K562 (cell line): ENCODE results near the gene PCDHGA8. TPM values are rescaled to one million over a fixed set of nuclear protein-coding genes. Genes with fewer than 3 reads are reported as not detected.

Experiments
- BDP1 ChIP-seq: IDR thresholded peaks from 3 replicates; pipeline ENCODE4 v1.6.1; 2011; ENCODE audit not compliant: insufficient read length, insufficient read depth
- C11orf30 ChIP-seq: fragments of 450-650 bp; IDR thresholded peaks from 2 replicates; pipeline ENCODE4 v1.6.1; 2016; ENCODE audit warnings: low read depth, mild to moderate bottlenecking
- HDAC1 ChIP-seq, 2 experiments: fragments of 450-650 bp; IDR thresholded peaks; 2 replicates each; pipeline ENCODE4 v1.6.1; 2016 to 2017; ENCODE audit warnings: inconsistent platforms in 1 of 2, mild to moderate bottlenecking in 1 of 2, moderate library complexity in 1 of 2
- L3MBTL2 ChIP-seq: fragments of 450-650 bp; IDR thresholded peaks from 2 replicates; pipeline ENCODE4 v1.6.1; 2016; ENCODE audit warnings: mild to moderate bottlenecking, moderate library complexity
- NUFIP1 ChIP-seq: fragments of 450-650 bp; IDR thresholded peaks from 2 replicates; pipeline ENCODE4 v1.6.1; 2018; ENCODE audit not compliant: partially characterized antibody
- RBFOX2 ChIP-seq: fragments of 200-400 bp; formaldehyde crosslinking; IDR thresholded peaks from 2 replicates; pipeline ENCODE4 v1.6.1; 2017; ENCODE audit warnings: low read depth, mild to moderate bottlenecking, low read length, moderate library complexity
- RBM14 ChIP-seq: fragments of 200-400 bp; formaldehyde crosslinking; IDR thresholded peaks from 2 replicates; pipeline ENCODE4 v1.6.1; 2018; ENCODE audit warnings: low read depth, mild to moderate bottlenecking, low read length, moderate library complexity, borderline replicate concordance; ENCODE audit not compliant: insufficient read depth
- SAFB2 ChIP-seq: fragments of 200-400 bp; formaldehyde crosslinking; IDR thresholded peaks from 2 replicates; pipeline ENCODE4 v1.6.1; 2018; ENCODE audit warnings: borderline replicate concordance, low read length, low read depth, moderate library complexity; ENCODE audit not compliant: severe bottlenecking
- THRAP3 ChIP-seq: fragments of 450-650 bp; IDR thresholded peaks from 2 replicates; pipeline ENCODE4 v1.6.1; 2016; ENCODE audit warnings: mild to moderate bottlenecking, inconsistent platforms, borderline replicate concordance
- YY1 ChIP-seq, 3 experiments: IDR thresholded peaks; 2 replicates each; pipeline ENCODE4 v1.6.1; 2011; ENCODE audit warnings: low read length in 2 of 3, mild to moderate bottlenecking in 2 of 3, moderate library complexity in 2 of 3, borderline replicate concordance in 1 of 3, control low read depth in 1 of 3, low read depth in 1 of 3; ENCODE audit not compliant: insufficient read depth in 3 of 3, insufficient replicate concordance in 2 of 3, control insufficient read depth in 1 of 3, insufficient read length in 1 of 3; ENCODE audit errors: extremely low read depth in 1 of 3
- ZNF408 ChIP-seq: fragments of 250-450 bp; sonication (Bioruptor Pico); IDR thresholded peaks from 2 replicates; pipeline ENCODE4 v1.4.0; 2020; ENCODE audit warnings: low read depth, mild to moderate bottlenecking, moderate library complexity
- ZNF780A ChIP-seq: fragments of 250-450 bp; sonication (Bioruptor Pico); IDR thresholded peaks from 2 replicates; pipeline ENCODE4 v1.5.0; 2021; ENCODE audit warnings: mild to moderate bottlenecking
- polyA plus RNA-seq, 8 experiments: library from polyadenylated mRNA; depleted of rRNA in 4 of 8; stranded (reverse) in 5 of 8; unstranded in 3 of 8; fragments of >200 nt; fragmentation: Nextera tagmentation in 2 of 8; fragmentation: Illumina TruSeq in 1 of 8; extraction: Ambion mirVana in 2 of 8; extraction: Trizol in 1 of 8; gene quantifications; 2 replicates each; pipeline versions ENCODE4 v1.2.1 to v1.2.3, GENCODE V29; 2011 to 2014; ENCODE audit warnings: inconsistent platforms in 1 of 8, missing spikeins in 1 of 8
- total RNA-seq, 7 experiments: library from RNA; depleted of rRNA in 6 of 7; stranded (reverse); fragments of >200 nt in 6 of 7; fragmentation: Illumina TruSeq in 2 of 7; extraction: Trizol in 2 of 7; gene quantifications; 2 replicates each; pipeline versions ENCODE4 v1.2.1 to v1.2.3, GENCODE V29; 2011 to 2021; ENCODE audit warnings: low replicate concordance in 1 of 7
- TF ChIP-seq, protein P1 (sequence below): fragments of 450-650 bp; IDR thresholded peaks from 2 replicates; pipeline ENCODE4 v1.6.1; 2018; ENCODE audit not compliant: partially characterized antibody
- TF ChIP-seq, protein P2 (sequence below), 2 experiments: IDR thresholded peaks; 2 replicates each; pipeline ENCODE4 v1.6.1; 2011; ENCODE audit warnings: borderline replicate concordance in 1 of 2, control low read depth in 1 of 2, low read depth in 1 of 2, low read length in 1 of 2, mild to moderate bottlenecking in 1 of 2, mixed read lengths in 1 of 2, moderate library complexity in 1 of 2; ENCODE audit not compliant: insufficient read depth in 1 of 2, insufficient read length in 1 of 2, poor library complexity in 1 of 2, severe bottlenecking in 1 of 2; ENCODE audit errors: extremely low read depth in 1 of 2
- TF ChIP-seq, protein P3 (sequence below), 3 experiments: IDR thresholded peaks in 2 of 3; conservative IDR thresholded peaks in 1 of 3; 2 replicates each; pipeline ENCODE4 v1.5.1; 2011 to 2012; ENCODE audit warnings: low read length in 3 of 3, mild to moderate bottlenecking in 3 of 3, control low read depth in 2 of 3, improper control_type of control experiment in 1 of 3, inconsistent platforms in 1 of 3, low read depth in 1 of 3, mixed read lengths in 1 of 3, moderate library complexity in 1 of 3; ENCODE audit not compliant: insufficient read depth in 2 of 3
- TF ChIP-seq, protein P4 (sequence below): fragments of 450-650 bp; IDR thresholded peaks from 2 replicates; pipeline ENCODE4 v1.7.1; 2018; ENCODE audit warnings: mild to moderate bottlenecking, low read depth; ENCODE audit not compliant: partially characterized antibody

The PCDHGA8 gene
- total and polyA plus RNA-seq, 9 of the 15 experiments (the other 6 are each of a cell fraction or from before 2014, with no cell fraction given) = 0.04 to 0.11 (median 0.07) TPM; not detected in 2

- TF ChIP-seq RBFOX2 = 0 out of 2 replicates have a peak, but pooled peaks have one; percentile 19
- TF ChIP-seq YY1 (IDR thresholded peaks at IDR 0.05; ENCODE audit: borderline replicate concordance in 1 of 3, control insufficient read depth in 1 of 3, extremely low read depth in 1 of 3, insufficient read depth in 3 of 3, insufficient read length in 1 of 3, insufficient replicate concordance in 2 of 3, low read depth in 1 of 3, low read length in 2 of 3) = peak in 2 of 3 experiments; percentile 20 to 64
- TF ChIP-seq BDP1 = no peak
- TF ChIP-seq C11orf30 = no peak
- no peak for TF ChIP-seq ZNF408
- TF ChIP-seq, protein P1, sequence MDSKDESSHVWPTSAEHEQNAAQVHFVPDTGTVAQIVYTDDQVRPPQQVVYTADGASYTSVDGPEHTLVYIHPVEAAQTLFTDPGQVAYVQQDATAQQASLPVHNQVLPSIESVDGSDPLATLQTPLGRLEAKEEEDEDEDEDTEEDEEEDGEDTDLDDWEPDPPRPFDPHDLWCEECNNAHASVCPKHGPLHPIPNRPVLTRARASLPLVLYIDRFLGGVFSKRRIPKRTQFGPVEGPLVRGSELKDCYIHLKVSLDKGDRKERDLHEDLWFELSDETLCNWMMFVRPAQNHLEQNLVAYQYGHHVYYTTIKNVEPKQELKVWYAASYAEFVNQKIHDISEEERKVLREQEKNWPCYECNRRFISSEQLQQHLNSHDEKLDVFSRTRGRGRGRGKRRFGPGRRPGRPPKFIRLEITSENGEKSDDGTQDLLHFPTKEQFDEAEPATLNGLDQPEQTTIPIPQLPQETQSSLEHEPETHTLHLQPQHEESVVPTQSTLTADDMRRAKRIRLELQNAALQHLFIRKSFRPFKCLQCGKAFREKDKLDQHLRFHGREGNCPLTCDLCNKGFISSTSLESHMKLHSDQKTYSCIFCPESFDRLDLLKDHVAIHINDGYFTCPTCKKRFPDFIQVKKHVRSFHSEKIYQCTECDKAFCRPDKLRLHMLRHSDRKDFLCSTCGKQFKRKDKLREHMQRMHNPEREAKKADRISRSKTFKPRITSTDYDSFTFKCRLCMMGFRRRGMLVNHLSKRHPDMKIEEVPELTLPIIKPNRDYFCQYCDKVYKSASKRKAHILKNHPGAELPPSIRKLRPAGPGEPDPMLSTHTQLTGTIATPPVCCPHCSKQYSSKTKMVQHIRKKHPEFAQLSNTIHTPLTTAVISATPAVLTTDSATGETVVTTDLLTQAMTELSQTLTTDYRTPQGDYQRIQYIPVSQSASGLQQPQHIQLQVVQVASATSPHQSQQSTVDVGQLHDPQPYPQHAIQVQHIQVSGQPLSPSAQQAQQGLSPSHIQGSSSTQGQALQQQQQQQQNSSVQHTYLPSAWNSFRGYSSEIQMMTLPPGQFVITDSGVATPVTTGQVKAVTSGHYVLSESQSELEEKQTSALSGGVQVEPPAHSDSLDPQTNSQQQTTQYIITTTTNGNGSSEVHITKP = no peak
- TF ChIP-seq L3MBTL2 = peak; percentile 62; the same call in 1 of the 2 replicates
- TF ChIP-seq THRAP3 = no peak
- no peak for TF ChIP-seq RBM14
- TF ChIP-seq NUFIP1 = no peak
- TF ChIP-seq SAFB2 = no peak
- TF ChIP-seq HDAC1 (IDR thresholded peaks at IDR 0.05) = no peak
- TF ChIP-seq, protein P2, sequence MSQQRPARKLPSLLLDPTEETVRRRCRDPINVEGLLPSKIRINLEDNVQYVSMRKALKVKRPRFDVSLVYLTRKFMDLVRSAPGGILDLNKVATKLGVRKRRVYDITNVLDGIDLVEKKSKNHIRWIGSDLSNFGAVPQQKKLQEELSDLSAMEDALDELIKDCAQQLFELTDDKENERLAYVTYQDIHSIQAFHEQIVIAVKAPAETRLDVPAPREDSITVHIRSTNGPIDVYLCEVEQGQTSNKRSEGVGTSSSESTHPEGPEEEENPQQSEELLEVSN (IDR thresholded peaks at IDR 0.05; ENCODE audit: borderline replicate concordance in 1 of 2, extremely low read depth in 1 of 2, insufficient read depth in 1 of 2, insufficient read length in 1 of 2, low read depth in 1 of 2, low read length in 1 of 2, poor library complexity in 1 of 2, severe bottlenecking in 1 of 2) = peak in 1 of 2 experiments; percentile 19
- TF ChIP-seq, protein P3, sequence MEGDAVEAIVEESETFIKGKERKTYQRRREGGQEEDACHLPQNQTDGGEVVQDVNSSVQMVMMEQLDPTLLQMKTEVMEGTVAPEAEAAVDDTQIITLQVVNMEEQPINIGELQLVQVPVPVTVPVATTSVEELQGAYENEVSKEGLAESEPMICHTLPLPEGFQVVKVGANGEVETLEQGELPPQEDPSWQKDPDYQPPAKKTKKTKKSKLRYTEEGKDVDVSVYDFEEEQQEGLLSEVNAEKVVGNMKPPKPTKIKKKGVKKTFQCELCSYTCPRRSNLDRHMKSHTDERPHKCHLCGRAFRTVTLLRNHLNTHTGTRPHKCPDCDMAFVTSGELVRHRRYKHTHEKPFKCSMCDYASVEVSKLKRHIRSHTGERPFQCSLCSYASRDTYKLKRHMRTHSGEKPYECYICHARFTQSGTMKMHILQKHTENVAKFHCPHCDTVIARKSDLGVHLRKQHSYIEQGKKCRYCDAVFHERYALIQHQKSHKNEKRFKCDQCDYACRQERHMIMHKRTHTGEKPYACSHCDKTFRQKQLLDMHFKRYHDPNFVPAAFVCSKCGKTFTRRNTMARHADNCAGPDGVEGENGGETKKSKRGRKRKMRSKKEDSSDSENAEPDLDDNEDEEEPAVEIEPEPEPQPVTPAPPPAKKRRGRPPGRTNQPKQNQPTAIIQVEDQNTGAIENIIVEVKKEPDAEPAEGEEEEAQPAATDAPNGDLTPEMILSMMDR (IDR thresholded peaks at IDR 0.05 in 2 of 3, conservative IDR thresholded peaks at IDR 0.05 in 1 of 3; ENCODE audit: insufficient read depth in 2 of 3, low read depth in 1 of 3, low read length in 3 of 3) = peak; percentile 47 to 69 (median 64); a peak in 4 of 6 replicates
- TF ChIP-seq ZNF780A = no peak
- TF ChIP-seq, protein P4, sequence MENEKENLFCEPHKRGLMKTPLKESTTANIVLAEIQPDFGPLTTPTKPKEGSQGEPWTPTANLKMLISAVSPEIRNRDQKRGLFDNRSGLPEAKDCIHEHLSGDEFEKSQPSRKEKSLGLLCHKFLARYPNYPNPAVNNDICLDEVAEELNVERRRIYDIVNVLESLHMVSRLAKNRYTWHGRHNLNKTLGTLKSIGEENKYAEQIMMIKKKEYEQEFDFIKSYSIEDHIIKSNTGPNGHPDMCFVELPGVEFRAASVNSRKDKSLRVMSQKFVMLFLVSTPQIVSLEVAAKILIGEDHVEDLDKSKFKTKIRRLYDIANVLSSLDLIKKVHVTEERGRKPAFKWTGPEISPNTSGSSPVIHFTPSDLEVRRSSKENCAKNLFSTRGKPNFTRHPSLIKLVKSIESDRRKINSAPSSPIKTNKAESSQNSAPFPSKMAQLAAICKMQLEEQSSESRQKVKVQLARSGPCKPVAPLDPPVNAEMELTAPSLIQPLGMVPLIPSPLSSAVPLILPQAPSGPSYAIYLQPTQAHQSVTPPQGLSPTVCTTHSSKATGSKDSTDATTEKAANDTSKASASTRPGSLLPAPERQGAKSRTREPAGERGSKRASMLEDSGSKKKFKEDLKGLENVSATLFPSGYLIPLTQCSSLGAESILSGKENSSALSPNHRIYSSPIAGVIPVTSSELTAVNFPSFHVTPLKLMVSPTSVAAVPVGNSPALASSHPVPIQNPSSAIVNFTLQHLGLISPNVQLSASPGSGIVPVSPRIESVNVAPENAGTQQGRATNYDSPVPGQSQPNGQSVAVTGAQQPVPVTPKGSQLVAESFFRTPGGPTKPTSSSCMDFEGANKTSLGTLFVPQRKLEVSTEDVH = no peak
Measured at GRCh38 chr5:141354900-141355469, 37.4 kb upstream of the PCDHGA8 start, which contains the start of gene PCDHGA4 (continued).
